Cardiac septum (tissue), 1 donor: ENCODE data around the gene SREBF1. TPM values are rescaled to one million over a fixed set of nuclear protein-coding genes. Genes with fewer than 3 reads are reported as not detected.

Source experiments
- DNase-seq: peaks from one replicate; pipeline ENCODE4 v3.0.0-alpha.2; 2020; ENCODE audit warnings: low spot score
- intact Hi-C: fragments of 100-400 bp; cut with DNase I; formaldehyde crosslinking; loops from one replicate; pipeline ENCODE4 v1.14.0; 2022
- total RNA-seq: library from RNA; stranded (reverse); fragmentation: NEBNext Ultra II Directional; extraction: Animal tissue kit (Norgen Biotek cat#: 25700); gene quantifications from one replicate; pipeline ENCODE4 v1.2.1, GENCODE V29; 2021
- donor health status: DM: no; HTN: no; CAD: no.

The SREBF1 gene
- total RNA-seq, 1 donor from 2014 or later, result 17.1 TPM

DNA sequence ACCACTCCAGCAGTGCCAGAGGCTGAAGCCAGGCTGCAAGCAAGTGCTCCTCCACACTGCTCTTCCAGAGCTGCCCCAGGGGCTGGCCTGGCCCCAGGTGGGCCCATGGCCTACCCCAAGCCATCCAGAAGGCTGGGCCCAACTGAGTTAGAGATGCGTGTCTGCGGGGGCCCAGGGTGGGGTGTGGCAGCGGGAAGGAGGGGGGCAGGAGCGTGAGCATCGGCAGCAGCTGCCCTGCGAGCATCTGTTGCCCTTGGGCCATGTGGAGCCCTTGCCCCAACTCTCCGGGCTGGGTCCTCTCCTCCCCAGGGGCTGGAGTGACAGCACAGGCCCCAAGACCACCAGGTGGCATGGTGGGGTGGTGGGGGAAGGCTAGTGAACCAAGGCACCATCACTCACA lies 7.3 kb upstream of the SREBF1 start:
- intact Hi-C loops, result no loop called here
- no peak for DNase-seq

DNA sequence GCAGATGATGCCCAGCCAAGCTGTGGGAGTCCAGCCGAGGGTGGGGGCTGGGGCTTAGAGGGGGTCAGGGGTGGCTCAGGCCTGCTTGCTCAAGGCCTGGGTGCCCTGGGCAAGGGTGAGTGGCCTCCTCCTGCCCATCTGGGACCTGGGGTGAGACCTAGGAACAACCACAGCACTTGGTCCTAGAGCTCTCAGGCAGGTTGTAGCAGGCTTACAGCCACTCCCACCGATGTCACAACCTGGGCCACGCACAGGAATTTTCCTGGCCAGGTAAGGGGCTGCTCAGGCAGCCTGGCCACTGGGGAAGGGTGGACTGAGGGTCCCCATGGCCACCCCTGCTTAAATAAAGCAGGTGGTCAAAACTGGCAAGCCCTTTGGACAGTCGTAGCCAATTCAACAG lies 6.3 kb upstream of the SREBF1 start:
- intact Hi-C loops, result no loop called here
- DNase-seq, result no peak

DNA sequence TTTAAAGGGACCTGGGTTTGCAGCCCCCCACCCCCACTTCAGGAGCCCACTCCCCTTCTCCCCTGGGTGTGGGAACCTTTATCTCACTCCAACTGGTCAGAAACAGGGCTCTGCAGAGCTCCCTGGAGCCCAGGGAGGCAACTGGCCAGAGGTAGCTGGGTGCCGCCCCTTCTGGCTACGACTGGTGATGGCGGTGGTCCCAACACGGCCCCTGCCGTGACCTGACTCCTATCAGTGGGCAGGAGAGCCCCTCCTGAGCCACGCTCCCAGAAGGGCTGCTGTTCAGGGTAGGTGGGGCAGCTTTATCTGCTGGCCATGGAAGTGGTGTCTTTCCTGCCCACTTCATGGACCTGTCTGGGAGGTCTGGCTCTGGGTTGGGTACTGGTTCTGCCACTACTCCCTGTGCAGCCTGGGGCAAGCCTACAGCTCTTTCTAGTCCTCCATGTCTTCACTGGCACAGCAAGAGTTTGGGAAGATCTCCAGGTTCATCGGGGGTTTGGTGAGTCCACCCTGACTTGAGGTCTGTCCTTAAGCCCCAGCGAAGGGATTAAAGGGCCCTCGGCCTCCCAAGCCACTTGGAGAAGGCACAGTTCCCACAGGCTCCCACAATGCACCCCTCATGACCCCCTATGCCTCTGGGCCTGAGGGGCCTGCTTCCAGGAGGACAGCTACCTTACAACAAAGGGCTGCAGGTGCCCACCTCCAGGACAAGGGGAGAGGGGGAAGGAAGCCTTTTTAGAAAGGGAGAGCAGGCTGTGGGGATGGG lies 5.5 kb upstream of the SREBF1 start:
- no peak for DNase-seq
- intact Hi-C loops, result no loop called here

DNA sequence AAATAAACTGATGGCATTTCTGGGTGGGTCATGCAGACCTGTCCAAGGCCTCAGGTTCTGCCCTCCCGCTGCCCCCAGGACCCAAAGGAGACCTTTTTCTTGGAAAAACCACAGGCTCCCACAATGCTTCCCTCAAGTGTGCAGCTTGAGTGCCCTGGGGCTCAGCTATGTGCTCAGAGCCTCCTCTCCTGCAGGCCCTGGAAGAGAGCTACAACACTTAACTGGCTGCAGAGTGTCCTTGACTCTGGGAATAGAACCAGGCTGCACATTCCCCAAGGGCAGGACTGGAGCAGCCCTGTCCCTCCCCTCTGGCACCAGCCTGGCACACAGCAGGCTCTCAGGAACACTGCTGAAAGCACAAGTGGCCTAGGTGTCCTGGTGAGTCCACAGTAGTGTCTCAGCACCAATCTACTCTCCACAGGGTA lies 4.8 kb upstream of the SREBF1 start:
- intact Hi-C loops, result loop anchor here (1.0 to 2.0 kb wide), 2 partner anchors 8 to 27 kb away; no protein-coding TSS in a partner anchor
- DNase-seq, result no peak

DNA sequence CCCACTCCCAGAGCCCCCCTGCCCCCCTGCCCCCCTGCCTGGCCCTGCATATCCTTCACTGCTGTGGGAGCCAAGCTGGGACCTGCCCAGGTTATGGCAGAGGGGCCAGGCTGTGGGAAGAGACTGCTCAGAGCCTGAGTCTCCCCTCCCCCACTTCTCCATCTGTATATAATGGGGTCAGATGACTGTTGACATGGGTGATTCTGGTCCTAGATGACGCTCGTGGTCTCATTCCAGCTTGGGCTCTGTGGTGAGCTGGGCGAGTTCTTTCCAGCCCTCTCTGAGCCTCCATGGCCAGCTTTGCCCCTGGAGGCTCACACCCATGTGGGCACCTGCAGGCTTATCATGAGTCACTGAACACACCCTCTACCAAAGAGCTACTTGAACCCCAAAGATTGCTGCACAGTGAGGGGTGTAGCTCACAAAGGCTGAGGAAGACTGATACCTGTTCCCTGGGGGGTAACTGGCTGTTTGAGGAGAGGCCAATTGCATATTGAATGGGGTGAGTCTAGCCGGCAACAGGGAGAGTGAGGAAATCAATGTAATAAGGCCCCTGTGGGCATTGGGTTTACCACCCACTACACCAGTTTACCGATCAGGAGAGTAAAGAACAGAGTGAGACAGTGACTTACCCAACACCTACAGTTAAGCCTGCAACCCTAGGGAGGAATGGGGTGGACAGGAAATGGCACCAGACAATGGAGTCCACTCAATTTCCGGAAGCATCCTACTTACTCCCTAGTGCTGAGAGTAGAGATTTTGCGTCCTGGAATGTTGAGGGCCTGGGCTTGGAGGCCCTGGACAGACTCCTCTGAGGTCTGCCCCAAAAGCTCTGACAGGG lies 4.2 kb upstream of the SREBF1 start:
- intact Hi-C loops, result loop anchor here (1.0 to 2.0 kb wide), 2 partner anchors 8 to 26 kb away; no protein-coding TSS in a partner anchor
- DNase-seq, result no peak

DNA sequence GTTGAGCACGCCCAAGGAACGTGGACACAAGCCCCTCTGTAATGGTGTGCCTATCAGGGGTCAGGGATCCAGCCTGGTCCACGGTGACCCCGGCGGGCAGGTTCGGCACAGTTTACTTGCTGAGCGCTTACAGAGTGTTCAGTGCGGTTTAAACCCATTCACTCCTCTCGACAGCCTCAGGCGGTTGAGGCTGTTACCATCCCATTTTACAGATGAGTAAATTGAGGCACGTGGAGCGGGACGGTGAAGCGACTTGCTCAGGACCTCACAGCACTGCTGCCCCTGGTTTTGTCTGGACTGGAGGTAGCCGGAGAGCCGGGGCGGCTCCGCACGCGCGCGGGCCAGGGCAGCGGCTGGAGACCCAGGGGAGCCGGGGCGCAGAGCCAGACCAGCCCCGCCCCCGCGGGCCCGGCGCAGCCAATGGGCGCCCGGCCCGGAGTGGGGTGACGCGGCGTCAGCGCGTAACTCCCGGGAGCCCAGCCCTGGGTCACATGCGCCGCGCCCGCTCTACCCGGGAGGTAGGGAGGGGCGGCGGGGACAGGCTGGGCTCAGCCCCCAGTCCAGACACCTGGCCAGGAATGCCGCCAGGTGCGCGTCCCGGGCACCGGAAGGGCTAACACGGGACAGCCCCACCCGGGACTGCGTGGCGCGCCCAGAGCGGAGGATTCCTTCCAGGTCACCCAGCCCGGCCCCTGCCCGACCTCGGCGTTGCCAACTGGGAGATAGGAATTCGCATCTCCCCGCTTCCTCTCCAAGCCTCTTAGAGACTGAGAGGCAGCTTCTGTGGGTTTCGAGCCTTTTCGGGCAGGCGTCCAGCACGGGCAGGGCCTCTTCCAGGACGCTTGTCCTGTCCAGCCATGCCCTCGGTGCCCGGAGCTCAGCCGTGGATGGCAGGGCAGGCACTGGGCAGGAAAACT lies 3.3 kb upstream of the SREBF1 start:
- intact Hi-C loops, result loop anchor here (2.0 kb wide), 1 partner anchor 25 kb away; no protein-coding TSS in a partner anchor
- peak; percentile 94 for DNase-seq

DNA sequence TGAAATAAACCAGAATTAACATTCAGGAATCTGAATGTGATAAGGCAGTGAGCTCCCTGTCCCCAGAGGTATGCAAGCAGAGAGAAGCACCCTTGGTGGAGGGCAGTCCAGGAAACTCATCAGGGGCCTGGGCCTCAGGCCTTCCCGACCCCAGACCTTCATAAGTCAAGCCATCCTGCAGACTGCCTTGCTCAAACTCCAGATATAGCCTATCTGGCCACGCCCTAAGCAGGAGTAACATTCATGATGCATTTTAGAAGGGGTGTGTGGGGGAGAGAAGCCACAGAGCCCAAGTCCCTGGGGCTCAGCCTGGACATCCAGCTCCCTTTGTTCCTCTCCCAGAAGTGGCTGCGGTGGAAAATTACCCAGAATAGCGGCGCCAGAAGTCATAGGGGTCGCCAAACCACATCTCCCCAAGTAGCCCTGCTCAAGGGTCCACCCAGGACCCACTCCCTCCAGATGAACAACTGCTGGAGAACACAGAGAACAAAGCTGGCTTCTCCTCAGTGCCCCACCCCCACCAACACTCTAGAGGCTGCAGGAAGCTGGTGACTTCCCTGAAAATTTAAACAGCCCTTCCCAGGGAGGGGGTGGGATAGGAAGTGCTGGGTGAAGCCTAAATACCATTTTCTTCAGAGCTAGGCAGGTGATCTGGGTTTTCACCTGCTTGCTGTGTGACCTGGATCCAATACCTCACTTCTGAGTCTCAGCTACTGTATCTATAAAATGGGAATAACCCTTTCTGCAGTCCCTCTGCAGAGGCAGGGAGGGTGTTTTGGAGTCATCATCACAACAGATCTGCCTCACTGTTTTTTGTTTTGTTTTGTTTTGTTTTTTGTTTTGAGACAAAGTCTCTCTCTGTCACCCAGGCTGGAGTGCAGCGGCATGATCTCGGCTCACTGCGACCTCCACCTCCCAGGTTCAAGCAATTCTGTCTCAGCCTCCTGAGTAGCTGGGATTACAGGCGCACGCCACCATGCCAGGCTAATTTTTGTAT lies 1.5 kb upstream of the SREBF1 start:
- DNase-seq, result peak; percentile 84
- intact Hi-C loops, result no loop called here

DNA sequence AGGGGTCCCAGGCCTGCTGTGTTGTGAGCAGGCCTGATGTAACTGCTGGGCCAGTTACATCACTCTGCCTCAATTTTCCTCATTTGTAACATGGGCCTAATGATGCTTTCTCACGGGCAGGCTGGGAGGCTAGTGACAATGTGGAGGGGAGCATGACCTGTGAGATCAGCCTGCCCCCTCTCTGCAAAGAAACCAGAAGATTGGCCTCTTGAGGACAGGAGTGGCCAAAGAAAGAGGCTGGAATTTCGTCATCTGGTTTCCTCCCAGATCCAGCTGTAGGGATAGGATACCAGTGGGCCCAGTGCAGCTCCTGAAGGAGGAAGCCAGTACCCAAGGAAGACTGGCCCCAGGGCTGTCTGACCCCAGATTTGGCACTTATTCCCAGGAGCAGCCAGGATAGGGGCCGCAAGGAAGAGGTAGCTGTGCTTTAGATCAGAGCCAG lies 615 bp upstream of the SREBF1 start:
- no peak for DNase-seq
- intact Hi-C loops, result no loop called here

DNA sequence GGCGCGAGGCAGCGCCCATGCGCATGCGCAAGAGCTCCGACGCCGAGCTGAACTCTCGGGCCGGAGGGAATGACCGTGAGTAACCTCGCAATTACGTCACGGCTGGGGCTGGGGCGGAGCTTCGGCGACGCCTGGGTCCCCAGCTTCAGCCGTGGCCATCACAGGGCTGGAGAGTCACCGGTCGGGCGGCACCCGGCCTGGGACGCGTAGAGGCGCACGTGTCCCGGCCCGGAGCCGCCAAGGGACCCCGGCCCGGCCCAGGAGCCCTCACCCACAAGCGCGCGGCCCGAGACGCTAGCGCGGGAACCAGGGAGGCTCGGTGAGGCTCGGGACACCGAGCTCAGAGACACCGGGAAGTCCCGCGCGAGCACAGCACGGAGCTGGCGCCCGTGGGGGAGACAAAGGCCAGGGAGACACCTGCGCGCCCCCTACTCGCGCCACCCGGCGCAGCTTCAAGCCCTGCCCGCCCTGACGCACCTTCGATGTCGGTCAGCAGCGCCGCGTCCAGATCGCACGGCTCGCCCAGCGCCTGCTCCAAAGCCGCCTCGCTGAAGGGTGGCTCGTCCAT lies 452 bp downstream of the SREBF1 start:
- DNase-seq, result peak; percentile 100
- intact Hi-C loops, result no loop called here

DNA sequence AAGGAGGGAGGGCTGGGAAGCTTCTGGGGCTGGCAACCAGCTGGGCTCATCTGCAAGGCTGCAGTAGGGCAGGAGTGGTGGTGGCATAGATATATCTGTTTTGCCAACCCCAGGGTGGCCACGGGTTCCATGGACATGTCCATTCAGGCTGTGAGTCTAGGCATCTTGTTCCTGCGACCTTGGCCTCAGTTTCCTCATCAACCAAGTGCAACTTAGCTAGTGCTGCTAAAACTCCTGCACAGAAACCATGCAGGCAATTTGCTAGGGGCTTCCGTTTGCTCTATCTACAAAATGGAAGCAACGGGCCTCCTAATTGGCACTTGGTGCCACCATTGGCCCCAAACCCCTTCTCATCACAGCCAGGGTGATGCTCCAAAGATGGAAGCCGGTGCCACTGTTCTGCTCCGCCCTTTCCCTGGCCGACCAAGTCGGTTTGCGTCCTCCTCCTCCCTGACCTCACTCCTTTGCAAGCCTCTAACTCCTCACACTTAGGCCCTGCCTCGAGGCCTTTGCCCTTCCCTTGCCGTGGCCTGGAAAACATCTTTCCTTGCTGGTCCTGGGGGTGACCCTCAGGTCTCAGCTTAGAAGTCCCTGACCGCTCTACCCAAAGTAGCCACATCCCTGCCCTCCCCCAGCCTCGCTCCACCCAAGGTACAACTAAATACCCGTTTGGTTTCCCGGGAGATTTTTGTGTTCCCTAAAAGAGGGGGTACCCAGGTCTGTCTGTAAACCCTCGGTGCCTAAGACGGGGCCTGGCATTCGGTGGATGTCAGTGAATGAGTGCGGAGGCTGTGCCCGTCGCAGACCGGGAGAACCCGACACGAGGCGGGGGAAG lies 1.2 kb downstream of the SREBF1 start:
- no peak for DNase-seq
- intact Hi-C loops, result no loop called here

DNA sequence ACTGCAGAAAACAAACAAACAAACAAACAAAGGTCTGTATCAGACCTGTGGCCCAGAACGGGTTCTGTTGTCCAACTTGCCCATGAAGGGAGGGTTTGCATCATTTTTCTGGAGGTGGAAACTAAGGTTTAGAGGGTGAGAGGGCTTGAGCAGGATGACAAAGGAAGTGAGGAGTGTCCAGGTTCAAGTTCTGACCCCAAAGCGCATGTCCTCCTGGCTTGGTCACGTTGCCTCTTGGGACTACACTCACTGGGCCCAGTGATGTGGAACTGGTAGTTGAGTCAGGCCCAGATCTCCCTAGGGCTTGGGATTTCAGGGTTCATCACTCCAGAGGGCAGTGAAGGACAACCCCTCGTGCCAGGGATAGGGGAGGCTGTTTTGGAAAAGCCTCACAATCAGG lies 1.8 kb downstream of the SREBF1 start:
- DNase-seq, result no peak
- intact Hi-C loops, result no loop called here

DNA sequence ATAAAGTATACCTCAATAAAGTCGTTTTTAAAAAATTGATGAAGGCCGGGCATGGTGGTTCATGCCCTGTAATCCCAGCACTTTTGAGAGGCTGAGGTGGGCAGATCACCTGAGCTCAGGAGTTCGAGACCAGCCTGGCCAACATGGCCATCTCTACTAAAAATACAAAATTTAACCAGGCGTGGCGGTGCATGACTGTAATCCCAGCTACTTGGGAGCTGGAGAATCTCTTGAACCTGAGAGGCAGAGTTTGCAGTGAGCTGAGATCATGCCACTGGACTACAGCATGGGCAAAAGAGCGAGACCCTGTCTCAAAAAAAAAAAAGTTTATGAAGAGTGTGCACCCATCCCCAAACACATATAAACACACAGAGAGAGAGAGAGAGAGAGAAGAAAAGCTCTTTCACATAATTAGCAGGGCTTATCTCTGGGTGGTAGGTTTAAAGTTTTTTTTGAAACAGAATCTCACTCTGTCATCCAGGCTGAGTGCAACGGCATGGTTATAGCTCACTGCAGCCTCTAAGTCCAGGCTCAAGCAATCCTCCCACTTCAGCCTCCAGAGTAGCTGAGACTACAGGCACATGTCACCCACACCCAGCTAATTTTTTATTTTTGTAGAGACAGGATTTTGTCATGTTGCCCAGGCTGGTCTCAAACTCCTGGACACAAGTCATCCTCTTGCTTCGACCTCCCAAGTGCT lies 3.0 kb downstream of the SREBF1 start:
- intact Hi-C loops, result no loop called here
- DNase-seq, result no peak

DNA sequence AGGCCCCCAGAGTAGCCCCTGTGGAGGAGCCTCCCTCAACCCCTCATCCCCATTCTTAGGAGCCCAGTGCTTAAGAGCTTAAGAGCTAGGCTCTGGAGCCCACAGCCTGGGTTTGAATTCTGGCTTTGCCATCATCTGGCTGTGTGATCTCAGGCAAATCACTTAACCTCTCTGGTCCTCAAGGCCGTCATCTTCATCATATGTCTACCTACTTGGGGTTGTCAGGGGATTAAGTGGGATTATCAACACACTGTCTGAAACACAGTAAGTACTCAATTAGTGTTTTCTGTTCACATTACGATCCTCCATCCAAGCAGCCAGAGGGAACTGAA lies 4.8 kb downstream of the SREBF1 start:
- intact Hi-C loops, result no loop called here
- no peak for DNase-seq

DNA sequence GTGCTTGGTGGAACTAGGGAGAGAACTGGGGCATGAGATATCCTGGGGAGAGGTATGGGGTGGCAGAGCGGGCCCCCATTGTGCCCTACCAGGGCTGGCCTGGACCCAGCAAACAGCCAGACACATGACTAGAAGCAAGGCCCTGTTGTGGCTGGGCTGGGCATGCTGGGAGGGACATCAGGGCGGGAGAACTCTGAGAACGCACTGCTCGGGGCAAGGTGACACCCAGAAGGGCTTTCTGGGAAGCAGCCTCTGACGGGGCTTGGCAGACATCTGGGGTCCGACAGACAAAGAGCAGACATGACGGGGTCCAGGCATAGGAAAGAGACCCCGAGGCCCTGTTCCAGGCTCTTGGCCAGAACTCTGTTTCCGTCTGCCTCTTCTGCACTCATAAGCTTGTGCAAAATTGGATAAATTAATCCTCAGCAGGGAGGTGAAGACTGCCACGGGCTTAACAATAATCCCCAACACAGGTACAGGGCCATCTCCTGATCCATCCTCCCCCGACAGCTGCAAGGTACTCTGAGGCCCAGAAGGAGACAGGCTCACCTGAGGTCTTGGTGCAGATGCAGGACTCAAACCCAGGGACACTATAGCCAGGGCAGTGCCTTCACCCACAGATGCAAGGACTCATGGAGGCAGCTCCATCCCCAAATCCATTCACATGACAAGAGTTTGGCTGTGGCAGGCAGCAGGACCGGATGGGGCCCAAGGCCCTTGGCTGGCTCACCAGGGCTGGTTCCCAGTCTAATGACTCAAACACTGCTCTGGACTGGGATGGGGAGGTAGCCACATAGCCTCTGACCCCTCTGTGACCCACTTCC lies 5.4 kb downstream of the SREBF1 start:
- intact Hi-C loops, result no loop called here
- no peak for DNase-seq

DNA sequence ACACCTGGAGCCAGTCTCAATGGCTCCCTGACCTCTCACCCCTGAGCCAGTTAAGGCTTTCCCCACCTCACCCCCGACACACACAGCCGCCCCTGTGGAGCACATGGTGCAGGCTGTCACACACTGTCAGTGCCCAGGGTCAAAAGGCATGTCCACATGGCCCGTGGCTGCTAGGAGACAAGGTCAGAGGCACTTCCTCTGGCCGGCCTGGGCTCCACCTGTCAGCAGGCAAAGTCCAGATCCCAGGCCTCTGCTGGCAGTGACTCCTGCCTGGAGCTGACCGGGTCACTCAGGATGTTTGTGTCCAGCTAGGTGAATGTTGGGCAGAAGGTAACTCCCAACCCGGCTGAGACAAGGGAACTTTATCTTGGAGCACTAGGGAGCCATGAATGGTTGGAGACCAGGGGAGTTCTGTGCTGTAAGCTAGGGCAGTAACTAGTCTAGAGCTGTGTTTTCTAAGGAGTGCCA lies 6.0 kb downstream of the SREBF1 start:
- intact Hi-C loops, result no loop called here
- no peak for DNase-seq

DNA sequence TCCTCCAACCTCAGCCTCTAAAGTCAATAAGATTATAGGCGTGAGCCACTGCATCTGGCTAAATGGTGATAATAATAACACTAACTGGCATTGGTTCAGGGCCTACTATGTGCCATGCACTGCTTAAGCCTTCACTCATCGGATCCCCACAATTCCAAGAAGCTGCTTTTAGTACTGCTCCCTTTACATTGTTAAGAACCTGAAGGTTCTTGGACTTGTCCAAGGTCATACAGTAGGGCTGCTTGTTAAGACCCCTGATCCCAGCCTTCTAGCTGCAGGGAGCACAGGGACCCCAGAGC lies 6.6 kb downstream of the SREBF1 start:
- intact Hi-C loops, result no loop called here
- no peak for DNase-seq
